Lower lobe of right lung (tissue), 2 donors: Measurements from ENCODE around the gene POMGNT2. TPM values are rescaled to one million over a fixed set of nuclear protein-coding genes. Genes with fewer than 3 reads are reported as not detected.

Source experiments
- ATAC-seq, 2 donors: fragments of 200-7000 bp; cut with Tn5 transposase; one replicate each; pipeline ENCODE4 v1.9.1; 2020 to 2022; ENCODE audit warnings: mild to moderate bottlenecking in 2 of 2, moderate library complexity in 2 of 2
- DNase-seq: peaks from one replicate; pipeline ENCODE4 v3.0.0-alpha.2; 2020
- H3K27ac ChIP-seq: fragments of 200-600 bp; one replicate; pipeline ENCODE4 v1.8.0; 2022
- H3K27me3 ChIP-seq: fragments of 200-600 bp; one replicate; pipeline ENCODE4 v1.8.0; 2022; ENCODE audit warnings: low read depth
- H3K36me3 ChIP-seq: fragments of 200-600 bp; one replicate; pipeline ENCODE4 v1.8.0; 2022; ENCODE audit warnings: mild to moderate bottlenecking
- H3K4me1 ChIP-seq: fragments of 200-600 bp; one replicate; pipeline ENCODE4 v1.8.0; 2022
- H3K4me3 ChIP-seq: fragments of 200-600 bp; one replicate; pipeline ENCODE4 v1.8.0; 2022; ENCODE audit warnings: mild to moderate bottlenecking
- H3K9me3 ChIP-seq: fragments of 200-600 bp; one replicate; pipeline ENCODE4 v1.8.0; 2022
- intact Hi-C: fragments of 100-400 bp; cut with DNase I; formaldehyde crosslinking; loops from one replicate; pipeline ENCODE4 v1.11.0; 2022
- total RNA-seq: library from RNA; stranded (reverse); fragmentation: NEBNext Ultra II Directional; extraction: Animal tissue kit (Norgen Biotek cat#: 25700); gene quantifications from one replicate; pipeline ENCODE4 v1.2.1, GENCODE V29; 2021
- TF ChIP-seq, protein P1 (sequence below): fragments of 200-600 bp; IDR thresholded peaks from one replicate; pipeline ENCODE4 v1.8.0; 2022; ENCODE audit warnings: antibody characterized with exemption, mild to moderate bottlenecking
- donor health status: DM: no; HTN: yes; CAD: no; lungs with severe emphysema.

POMGNT2 gene
- total RNA-seq, 1 donor from 2014 or later = 9.9 TPM

- H3K27me3 ChIP-seq = no peaks in the 10 kb centered on the region
- TF ChIP-seq, protein P1, sequence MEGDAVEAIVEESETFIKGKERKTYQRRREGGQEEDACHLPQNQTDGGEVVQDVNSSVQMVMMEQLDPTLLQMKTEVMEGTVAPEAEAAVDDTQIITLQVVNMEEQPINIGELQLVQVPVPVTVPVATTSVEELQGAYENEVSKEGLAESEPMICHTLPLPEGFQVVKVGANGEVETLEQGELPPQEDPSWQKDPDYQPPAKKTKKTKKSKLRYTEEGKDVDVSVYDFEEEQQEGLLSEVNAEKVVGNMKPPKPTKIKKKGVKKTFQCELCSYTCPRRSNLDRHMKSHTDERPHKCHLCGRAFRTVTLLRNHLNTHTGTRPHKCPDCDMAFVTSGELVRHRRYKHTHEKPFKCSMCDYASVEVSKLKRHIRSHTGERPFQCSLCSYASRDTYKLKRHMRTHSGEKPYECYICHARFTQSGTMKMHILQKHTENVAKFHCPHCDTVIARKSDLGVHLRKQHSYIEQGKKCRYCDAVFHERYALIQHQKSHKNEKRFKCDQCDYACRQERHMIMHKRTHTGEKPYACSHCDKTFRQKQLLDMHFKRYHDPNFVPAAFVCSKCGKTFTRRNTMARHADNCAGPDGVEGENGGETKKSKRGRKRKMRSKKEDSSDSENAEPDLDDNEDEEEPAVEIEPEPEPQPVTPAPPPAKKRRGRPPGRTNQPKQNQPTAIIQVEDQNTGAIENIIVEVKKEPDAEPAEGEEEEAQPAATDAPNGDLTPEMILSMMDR = no peak
- DNase-seq = no peak
- peaks cover 8% of the 10 kb centered on the region for H3K4me1 ChIP-seq
- no peak overlapping the region for H3K4me3 ChIP-seq
- no peak overlapping the region for H3K27ac ChIP-seq
- H3K36me3 ChIP-seq = no peaks in the 10 kb centered on the region
- ATAC-seq = peak in 1 of 2 donors; percentile 13
- no peaks in the 10 kb centered on the region for H3K9me3 ChIP-seq
- intact Hi-C loops = no loop called here
Measured at GRCh38 chr3:43032646-43033628, 72.9 kb downstream of the POMGNT2 start.

GRCh38 chr3:43031889-43032545, 73.9 kb downstream of the POMGNT2 start:
- Histone ChIP-seq H3K27ac (no peak overlapping the region), H3K27me3 (no peaks in the 10 kb centered on the region), H3K9me3 (no peaks in the 10 kb centered on the region), H3K4me3 (no peak overlapping the region), H3K36me3 (no peaks in the 10 kb centered on the region), H3K4me1 (peaks cover 8% of the 10 kb centered on the region)
- TF ChIP-seq, protein P1 = no peak
- ATAC-seq = no peak
- intact Hi-C loops = no loop called here
- DNase-seq = no peak

GRCh38 chr3:43031485-43031884, 74.4 kb downstream of the POMGNT2 start:
- intact Hi-C loops = no loop called here
- H3K4me3 ChIP-seq = no peak overlapping the region
- DNase-seq = no peak
- H3K4me1 ChIP-seq = peaks cover 8% of the 10 kb centered on the region
- no peaks in the 10 kb centered on the region for H3K9me3 ChIP-seq
- TF ChIP-seq, protein P1 = no peak
- no peak overlapping the region for H3K27ac ChIP-seq
- H3K27me3 ChIP-seq = no peaks in the 10 kb centered on the region
- no peak for ATAC-seq
- H3K36me3 ChIP-seq = no peaks in the 10 kb centered on the region

- Histone ChIP-seq H3K36me3 (no peaks in the 10 kb centered on the region), H3K4me3 (no peak overlapping the region), H3K9me3 (no peaks in the 10 kb centered on the region), H3K27me3 (no peaks in the 10 kb centered on the region), H3K27ac (no peak overlapping the region), H3K4me1 (peaks cover 8% of the 10 kb centered on the region)
- DNase-seq = no peak
- TF ChIP-seq, protein P1 = no peak
- intact Hi-C loops = no loop called here
- no peak for ATAC-seq
Measured at GRCh38 chr3:43030162-43030935, 75.5 kb downstream of the POMGNT2 start.

Other genes with a start within 250 kb of the POMGNT2 start
- gene CYP8B1, start 230.2 kb downstream of the POMGNT2 start, total RNA-seq = not detected
- 7.3 TPM for gene ZNF662, start 199.9 kb downstream of the POMGNT2 start, total RNA-seq
- 5.9 TPM for gene GASK1A, start 126.8 kb downstream of the POMGNT2 start, total RNA-seq
- gene SNRK, start 180.5 kb upstream of the POMGNT2 start, total RNA-seq = 55.1 TPM